OCI-LY7 (cell line): ENCODE data around the gene ADAM33. TPM values are rescaled to one million over a fixed set of nuclear protein-coding genes. Genes with fewer than 3 reads are reported as not detected.

Experiments used
- BruUV-seq: library from RNA; stranded (reverse); fragments of 400-500 nt; replicated peaks from 2 replicates; lab custom pipeline; 2021; lab: Mats Ljungman, UMichigan
- CTCF ChIA-PET: fragments of 300-600 bp; sonication (Branson Sonifier 250); formaldehyde crosslinking; loops from one replicate; lab custom pipeline; 2022; ENCODE audit warnings: antibody characterized with exemption; ENCODE audit not compliant: unreplicated experiment; lab: Charles Lee
- POLR2A ChIA-PET: fragments of 300-600 bp; sonication (Branson Sonifier 250); formaldehyde crosslinking; loops from one replicate; lab custom pipeline; 2022; ENCODE audit warnings: antibody characterized with exemption; lab: Charles Lee
- DNase-seq: peaks from one replicate; pipeline ENCODE4 v3.0.0-alpha.2; 2015; ENCODE audit warnings: low spot score
- H2AFZ ChIP-seq: fragments of 200-600 bp; sonication (generic), shearing (Covaris generic); 2 replicates; pipeline ENCODE4 v1.6.1; 2014; ENCODE audit warnings: mild to moderate bottlenecking, antibody characterized with exemption, low read length, moderate library complexity
- H3K27ac ChIP-seq: fragments of 200-600 bp; sonication (generic); 2 replicates; pipeline ENCODE4 v1.5.1; 2014; ENCODE audit warnings: mixed run types, low read depth, mild to moderate bottlenecking, moderate library complexity, low read length, inconsistent platforms; ENCODE audit not compliant: poor library complexity, severe bottlenecking
- H3K36me3 ChIP-seq: fragments of 200-600 bp; sonication (generic); 2 replicates; pipeline ENCODE4 v1.6.1; 2014; ENCODE audit warnings: mild to moderate bottlenecking, antibody characterized with exemption, low read length, moderate library complexity, mixed read lengths; ENCODE audit not compliant: insufficient read depth
- H3K4me1 ChIP-seq: fragments of 200-600 bp; sonication (generic); 2 replicates; pipeline ENCODE4 v1.5.1; 2014; ENCODE audit warnings: mild to moderate bottlenecking, low read length; ENCODE audit not compliant: insufficient read depth, poor library complexity, severe bottlenecking
- H3K4me2 ChIP-seq: fragments of 200-600 bp; sonication (generic); 2 replicates; pipeline ENCODE4 v1.6.1; 2014; ENCODE audit warnings: mild to moderate bottlenecking, low read length
- H3K4me3 ChIP-seq: fragments of 200-600 bp; sonication (generic); 2 replicates; pipeline ENCODE4 v1.5.1; 2014; ENCODE audit warnings: mild to moderate bottlenecking, low read depth, low read length; ENCODE audit not compliant: poor library complexity, severe bottlenecking
- H3K79me2 ChIP-seq: fragments of 200-600 bp; sonication (generic); 2 replicates; pipeline ENCODE4 v1.6.1; 2016; ENCODE audit warnings: low read depth, mild to moderate bottlenecking, low read length, moderate library complexity, mixed read lengths; ENCODE audit not compliant: insufficient read depth
- H3K9me2 ChIP-seq: fragments of 200-600 bp; sonication (generic); 2 replicates; pipeline ENCODE4 v1.6.1; 2016; ENCODE audit warnings: mild to moderate bottlenecking, low read length, mixed read lengths; ENCODE audit not compliant: insufficient read depth
- H3K9me3 ChIP-seq: fragments of 200-600 bp; sonication (generic); 2 replicates; pipeline ENCODE4 v1.6.1; 2014; ENCODE audit warnings: mild to moderate bottlenecking, mixed run types, low read length, mixed read lengths
- H4K20me1 ChIP-seq: fragments of 200-600 bp; sonication (generic); 2 replicates; pipeline ENCODE4 v1.6.1; 2014; ENCODE audit warnings: mild to moderate bottlenecking, antibody characterized with exemption, low read length, moderate library complexity, mixed read lengths; ENCODE audit not compliant: insufficient read depth
- CTCF ChIP-seq: fragments of 200-600 bp; sonication (generic); conservative IDR thresholded peaks from 2 replicates; pipeline ENCODE4 v1.5.1; 2014; ENCODE audit warnings: mild to moderate bottlenecking, antibody characterized with exemption, low read length, moderate library complexity, mixed read lengths
- EZH2phosphoT487 ChIP-seq: fragments of 200-600 bp; sonication (generic); IDR thresholded peaks from 2 replicates; pipeline ENCODE4 v1.6.1; 2018; ENCODE audit warnings: low read depth, borderline replicate concordance, mild to moderate bottlenecking, mixed run types, antibody characterized with exemption, low read length, moderate library complexity, mixed read lengths
- intact Hi-C: fragments of 100-400 bp; cut with micrococcal nuclease; formaldehyde crosslinking; loops from one replicate; pipeline ENCODE4 v1.10.0; 2022; ENCODE audit not compliant: unreplicated experiment
- total RNA-seq, 2 experiments: library from RNA; depleted of rRNA in 1 of 2; stranded (reverse); fragments of >200 nt in 1 of 2; shearing (Covaris generic) in 1 of 2; gene quantifications; 2 replicates each; pipeline ENCODE4 v1.2.3, GENCODE V29; 2014 to 2022

ADAM33 gene
- total RNA-seq, 2 experiments from 2014 or later, result not detected

GRCh38 chr20:3632311-3633004 is 49.4 kb downstream of the ADAM33 start:
- Histone ChIP-seq H3K79me2 (no peaks in the 10 kb centered on the region), H4K20me1 (no peaks in the 10 kb centered on the region), H3K4me1 (no peaks in the 10 kb centered on the region), H2AFZ (no peak overlapping the region), H3K4me2 (no peak overlapping the region), H3K9me3 (no peaks in the 10 kb centered on the region), H3K27ac (no peak overlapping the region), H3K36me3 (no peaks in the 10 kb centered on the region), H3K9me2 (no peaks in the 10 kb centered on the region), H3K4me3 (no peak overlapping the region)
- DNase-seq, result no peak
- intact Hi-C loops, result no loop called here
- no TSS peak for BruUV-seq
- TF ChIP-seq EZH2phosphoT487, result no peak
- peak; percentile 48; the same call in 1 of the 2 replicates for TF ChIP-seq CTCF
- ChIA-PET CTCF (no interaction called here), POLR2A (interaction anchor here (0.9 kb wide), 1 partner anchor 16 kb away, joined by 3 read pairs; no protein-coding TSS in a partner anchor)

GRCh38 chr20:3631534-3631933 is 50.3 kb downstream of the ADAM33 start:
- POLR2A ChIA-PET, result no interaction called here
- CTCF ChIA-PET, result no interaction called here

More at GRCh38 chr20:3631534-3631933, 50.3 kb downstream of the ADAM33 start:
- Histone ChIP-seq H3K9me2 (no peaks in the 10 kb centered on the region), H3K79me2 (no peaks in the 10 kb centered on the region), H4K20me1 (no peaks in the 10 kb centered on the region), H3K9me3 (no peaks in the 10 kb centered on the region), H2AFZ (no peak overlapping the region), H3K4me3 (no peak overlapping the region), H3K36me3 (no peaks in the 10 kb centered on the region), H3K4me1 (no peaks in the 10 kb centered on the region), H3K4me2 (no peak overlapping the region), H3K27ac (no peak overlapping the region)
- BruUV-seq, result no TSS peak
- TF ChIP-seq CTCF, result no peak
- no peak for TF ChIP-seq EZH2phosphoT487
- intact Hi-C loops, result no loop called here
- DNase-seq, result no peak
